A549 (cell line): ENCODE measurements around the gene FGD5. TPM values are rescaled to one million over a fixed set of nuclear protein-coding genes. Genes with fewer than 3 reads are reported as not detected.

ENCODE experiments used
- ATAC-seq, 2 experiments: fragments of 200-7000 bp in 1 of 2; fragments of >200 bp in 1 of 2; cut with Nextera tagmentation in 1 of 2; cut with Tn5 transposase in 1 of 2; 3 replicates each; pipeline versions ENCODE4 v1.8.0 to v1.9.1; 2018 to 2020; ENCODE audit warnings: mild to moderate bottlenecking in 1 of 2, moderate library complexity in 1 of 2
- CTCF ChIA-PET: fragments of 300-600 bp; sonication (Branson Sonifier 250); formaldehyde crosslinking; extraction: SDS; loops from one replicate; lab custom pipeline; 2021; ENCODE audit warnings: antibody characterized with exemption, inconsistent platforms; lab: Yijun Ruan, JAX
- POLR2A ChIA-PET: fragments of 350-600 bp; formaldehyde crosslinking; extraction: SDS; loops from one replicate; lab custom pipeline; 2021; ENCODE audit warnings: antibody characterized with exemption, inconsistent platforms; lab: Yijun Ruan, JAX
- DNase-seq, 2 experiments: peaks; one replicate each; pipeline versions ENCODE4 v3.0.0 to v3.0.0-alpha.2; 2011 to 2016; ENCODE audit warnings: low read depth in 1 of 2, low spot score in 1 of 2
- FAIRE-seq: peaks from 2 replicates; lab custom pipeline; 2011; peaks lifted over from hg19 to GRCh38; lab: Jason Lieb, UNC
- H3K27ac ChIP-seq, 2 experiments: fragments of >200 bp; sonication (Bioruptor Twin); formaldehyde crosslinking; 3 replicates each; pipeline ENCODE4 v1.5.1; 2016 to 2017
- H3K4me1 ChIP-seq: fragments of >200 bp; sonication (Bioruptor Twin); formaldehyde crosslinking; 3 replicates; pipeline ENCODE4 v1.6.1; 2016
- H3K4me2 ChIP-seq: fragments of >200 bp; sonication (Bioruptor Twin); formaldehyde crosslinking; 3 replicates; pipeline ENCODE4 v1.6.1; 2016
- H3K4me3 ChIP-seq: fragments of >200 bp; sonication (Bioruptor Twin); formaldehyde crosslinking; 3 replicates; pipeline ENCODE4 v1.5.1; 2016
- H3K9me3 ChIP-seq: fragments of >200 bp; sonication (Bioruptor Twin); formaldehyde crosslinking; 3 replicates; pipeline ENCODE4 v1.6.1; 2016
- CBX2 ChIP-seq: fragments of 200-600 bp; sonication (generic); IDR thresholded peaks from 2 replicates; pipeline ENCODE4 v1.6.1; 2016; ENCODE audit warnings: low read depth, mild to moderate bottlenecking, borderline replicate concordance
- CHD2 ChIP-seq: fragments of 150-350 bp; IDR thresholded peaks from 2 replicates; pipeline ENCODE4 v1.6.1; 2014; ENCODE audit warnings: low read length; ENCODE audit not compliant: partially characterized antibody
- EP300 ChIP-seq, 2 experiments: fragments of >200 bp; sonication (Bioruptor Twin); formaldehyde crosslinking; IDR thresholded peaks; 2 replicates in 1 of 2; 3 replicates in 1 of 2; pipeline ENCODE4 v1.6.1; 2016 to 2017
- ESRRA ChIP-seq: fragments of 150-350 bp; IDR thresholded peaks from 2 replicates; pipeline ENCODE4 v1.6.1; 2014; ENCODE audit warnings: mild to moderate bottlenecking, low read length, borderline replicate concordance
- HEYL ChIP-seq: fragments of 250-450 bp; sonication (Bioruptor Pico); IDR thresholded peaks from 2 replicates; pipeline ENCODE4 v1.8.0; 2021; ENCODE audit warnings: mild to moderate bottlenecking, moderate library complexity
- HOXA7 ChIP-seq: fragments of 250-450 bp; sonication (Bioruptor Pico); IDR thresholded peaks from 2 replicates; pipeline ENCODE4 v1.5.0; 2020; ENCODE audit warnings: mild to moderate bottlenecking, moderate library complexity
- HOXB13 ChIP-seq: fragments of 250-450 bp; sonication (Bioruptor Pico); IDR thresholded peaks from 2 replicates; pipeline ENCODE4 v1.5.0; 2020; ENCODE audit warnings: low read depth, mild to moderate bottlenecking, moderate library complexity
- JUN ChIP-seq, 2 experiments: fragments of >200 bp; sonication (Bioruptor Twin); formaldehyde crosslinking; IDR thresholded peaks; 2 replicates in 1 of 2; 3 replicates in 1 of 2; pipeline ENCODE4 v1.6.1; 2016 to 2017
- NR3C1 ChIP-seq: fragments of >200 bp; sonication (Bioruptor Twin); formaldehyde crosslinking; IDR thresholded peaks from 3 replicates; pipeline ENCODE4 v1.6.1; 2017
- PHF8 ChIP-seq: fragments of 200-600 bp; sonication (generic); IDR thresholded peaks from 2 replicates; pipeline ENCODE4 v1.6.1; 2016; ENCODE audit warnings: low read depth, mild to moderate bottlenecking, antibody characterized with exemption, moderate library complexity, borderline replicate concordance
- RAD21 ChIP-seq, 2 experiments: fragments of >200 bp in 1 of 2; sonication (Bioruptor Twin) in 1 of 2; formaldehyde crosslinking in 1 of 2; IDR thresholded peaks in 1 of 2; conservative IDR thresholded peaks in 1 of 2; 2 replicates in 1 of 2; 3 replicates in 1 of 2; pipeline ENCODE4 v1.6.1; 2012 to 2018; ENCODE audit warnings: inconsistent platforms in 1 of 2
- RNF2 ChIP-seq: fragments of 200-600 bp; sonication (generic); IDR thresholded peaks from 2 replicates; pipeline ENCODE4 v1.6.1; 2016; ENCODE audit warnings: low read depth, mild to moderate bottlenecking, antibody characterized with exemption, moderate library complexity, borderline replicate concordance
- ZC3H11A ChIP-seq: fragments of 450-650 bp; IDR thresholded peaks from 2 replicates; pipeline ENCODE4 v1.6.1; 2014; ENCODE audit warnings: antibody characterized with exemption, mild to moderate bottlenecking
- ZSCAN20 ChIP-seq: fragments of 250-450 bp; sonication (Bioruptor Pico); IDR thresholded peaks from 2 replicates; pipeline ENCODE4 v1.8.0; 2022; ENCODE audit warnings: mild to moderate bottlenecking, moderate library complexity
- WGBS: methylation state at CpG from one replicate; pipeline ENCODE4 v1.1.6; 2017; ENCODE audit errors: missing lambda C conversion rate; 5-methylcytosine and 5-hydroxymethylcytosine counted together
- polyA plus RNA-seq, 4 experiments: library from polyadenylated mRNA; depleted of rRNA in 3 of 4; stranded (reverse); fragments of >200 nt; fragmentation: RNase III in 1 of 4; extraction: RNeasy Plus Mini Kit Qiagen cat#74134 plus additional on column Dnase treatment in 1 of 4; gene quantifications; 2 replicates in 3 of 4; 3 replicates in 1 of 4; pipeline ENCODE4 v1.2.3, GENCODE V29; 2011 to 2017
- TF ChIP-seq, protein P1 (sequence below): fragments of 150-350 bp; IDR thresholded peaks from 2 replicates; pipeline ENCODE4 v1.6.1; 2014; ENCODE audit warnings: low read depth, mild to moderate bottlenecking, low read length
- TF ChIP-seq, protein P2 (sequence below): fragments of >200 bp; sonication (Bioruptor Twin); formaldehyde crosslinking; IDR thresholded peaks from 3 replicates; pipeline ENCODE4 v1.5.1; 2016
- TF ChIP-seq, protein P3 (sequence below): fragments of >200 bp; sonication (Bioruptor Twin); formaldehyde crosslinking; IDR thresholded peaks from 2 replicates; pipeline ENCODE4 v1.6.1; 2016
- TF ChIP-seq, protein P4 (sequence below): fragments of 250-450 bp; sonication (Bioruptor Pico); IDR thresholded peaks from 2 replicates; pipeline ENCODE4 v1.5.0; 2021; ENCODE audit warnings: mild to moderate bottlenecking, moderate library complexity, borderline replicate concordance

Gene FGD5
- polyA plus RNA-seq, 2 of the 4 experiments (the other 2 are of a cell fraction), result 0.16 TPM; not detected in 1

GRCh38 chr3:14885307-14885706 lies 66.5 kb downstream of the FGD5 start:
- ATAC-seq, result no peak
- WGBS, result 69% methylated on average over 13 of the region's 13 CpGs
- H3K4me1 ChIP-seq, result no peaks in the 10 kb centered on the region
- H3K4me2 ChIP-seq, result no peak overlapping the region
- H3K9me3 ChIP-seq, result no peaks in the 10 kb centered on the region
- POLR2A ChIA-PET, result no interaction called here
- no peak overlapping the region for H3K4me3 ChIP-seq
- TF ChIP-seq HOXA7 (no peak), EP300 (IDR thresholded peaks at IDR 0.05) (no peak), CBX2 (no peak), ESRRA (no peak), HEYL (CRISPR knock-in tag) (no peak), PHF8 (no peak), ZSCAN20 (no peak), HOXB13 (no peak), RNF2 (no peak)
- TF ChIP-seq, protein P1, sequence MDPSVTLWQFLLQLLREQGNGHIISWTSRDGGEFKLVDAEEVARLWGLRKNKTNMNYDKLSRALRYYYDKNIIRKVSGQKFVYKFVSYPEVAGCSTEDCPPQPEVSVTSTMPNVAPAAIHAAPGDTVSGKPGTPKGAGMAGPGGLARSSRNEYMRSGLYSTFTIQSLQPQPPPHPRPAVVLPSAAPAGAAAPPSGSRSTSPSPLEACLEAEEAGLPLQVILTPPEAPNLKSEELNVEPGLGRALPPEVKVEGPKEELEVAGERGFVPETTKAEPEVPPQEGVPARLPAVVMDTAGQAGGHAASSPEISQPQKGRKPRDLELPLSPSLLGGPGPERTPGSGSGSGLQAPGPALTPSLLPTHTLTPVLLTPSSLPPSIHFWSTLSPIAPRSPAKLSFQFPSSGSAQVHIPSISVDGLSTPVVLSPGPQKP, result no peak
- TF ChIP-seq, protein P2, sequence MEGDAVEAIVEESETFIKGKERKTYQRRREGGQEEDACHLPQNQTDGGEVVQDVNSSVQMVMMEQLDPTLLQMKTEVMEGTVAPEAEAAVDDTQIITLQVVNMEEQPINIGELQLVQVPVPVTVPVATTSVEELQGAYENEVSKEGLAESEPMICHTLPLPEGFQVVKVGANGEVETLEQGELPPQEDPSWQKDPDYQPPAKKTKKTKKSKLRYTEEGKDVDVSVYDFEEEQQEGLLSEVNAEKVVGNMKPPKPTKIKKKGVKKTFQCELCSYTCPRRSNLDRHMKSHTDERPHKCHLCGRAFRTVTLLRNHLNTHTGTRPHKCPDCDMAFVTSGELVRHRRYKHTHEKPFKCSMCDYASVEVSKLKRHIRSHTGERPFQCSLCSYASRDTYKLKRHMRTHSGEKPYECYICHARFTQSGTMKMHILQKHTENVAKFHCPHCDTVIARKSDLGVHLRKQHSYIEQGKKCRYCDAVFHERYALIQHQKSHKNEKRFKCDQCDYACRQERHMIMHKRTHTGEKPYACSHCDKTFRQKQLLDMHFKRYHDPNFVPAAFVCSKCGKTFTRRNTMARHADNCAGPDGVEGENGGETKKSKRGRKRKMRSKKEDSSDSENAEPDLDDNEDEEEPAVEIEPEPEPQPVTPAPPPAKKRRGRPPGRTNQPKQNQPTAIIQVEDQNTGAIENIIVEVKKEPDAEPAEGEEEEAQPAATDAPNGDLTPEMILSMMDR, result no peak
- FAIRE-seq, result no peak
- no peak for DNase-seq
- no peak overlapping the region for H3K27ac ChIP-seq
- CTCF ChIA-PET, result interaction anchor here (1.3 to 1.8 kb wide), 2 partner anchors 36 to 40 kb away, joined by 3 to 4 read pairs; no protein-coding TSS in a partner anchor

GRCh38 chr3:14886101-14886500 lies 67.3 kb downstream of the FGD5 start:
- H3K27ac ChIP-seq, result no peak overlapping the region
- DNase-seq, result no peak
- H3K4me2 ChIP-seq, result no peak overlapping the region
- no peaks in the 10 kb centered on the region for H3K4me1 ChIP-seq
- no peak overlapping the region for H3K4me3 ChIP-seq
- ChIA-PET CTCF (interaction anchor here (1.6 to 1.8 kb wide), 2 partner anchors 35 to 40 kb away, joined by 3 read pairs; no protein-coding TSS in a partner anchor), POLR2A (no interaction called here)
- TF ChIP-seq, protein P3, sequence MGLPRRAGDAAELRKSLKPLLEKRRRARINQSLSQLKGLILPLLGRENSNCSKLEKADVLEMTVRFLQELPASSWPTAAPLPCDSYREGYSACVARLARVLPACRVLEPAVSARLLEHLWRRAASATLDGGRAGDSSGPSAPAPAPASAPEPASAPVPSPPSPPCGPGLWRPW, result no peak
- TF ChIP-seq ZC3H11A, result no peak
- no peak for TF ChIP-seq NR3C1
- H3K9me3 ChIP-seq, result no peaks in the 10 kb centered on the region
- FAIRE-seq, result no peak
- WGBS, result 91% methylated on average over 3 of the region's 3 CpGs
- no peak for ATAC-seq

DNA sequence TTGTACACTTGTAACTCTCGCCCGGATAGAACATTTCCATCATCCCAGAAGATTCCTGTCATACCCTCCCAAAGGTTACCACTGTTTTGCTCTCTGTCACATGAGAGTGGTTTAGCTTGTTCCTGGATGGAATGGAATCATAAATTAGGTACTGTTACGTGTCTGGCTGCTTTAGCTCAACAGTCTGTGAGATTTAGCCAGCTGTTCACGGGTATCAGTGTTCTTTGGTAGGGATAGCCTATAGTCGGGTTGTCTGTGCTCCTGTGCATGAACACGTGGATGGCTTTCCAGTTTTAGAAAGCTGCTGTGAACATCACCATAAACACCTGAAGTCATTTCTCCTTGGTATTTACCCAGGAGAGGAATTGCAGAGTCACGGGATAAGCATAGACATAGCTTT lies 70.4 kb downstream of the FGD5 start:
- Histone ChIP-seq H3K9me3 (no peaks in the 10 kb centered on the region), H3K4me3 (no peak overlapping the region), H3K4me2 (no peak overlapping the region)
- WGBS, result 51% methylated on average over 7 of the region's 7 CpGs
- DNase-seq, result no peak
- TF ChIP-seq JUN (IDR thresholded peaks at IDR 0.05) (no peak), HEYL (CRISPR knock-in tag) (no peak), RAD21 (conservative IDR thresholded peaks at IDR 0.05 in 1 of 2, IDR thresholded peaks at IDR 0.05 in 1 of 2) (no peak), CHD2 (no peak)
- TF ChIP-seq, protein P3, result no peak
- TF ChIP-seq, protein P4, sequence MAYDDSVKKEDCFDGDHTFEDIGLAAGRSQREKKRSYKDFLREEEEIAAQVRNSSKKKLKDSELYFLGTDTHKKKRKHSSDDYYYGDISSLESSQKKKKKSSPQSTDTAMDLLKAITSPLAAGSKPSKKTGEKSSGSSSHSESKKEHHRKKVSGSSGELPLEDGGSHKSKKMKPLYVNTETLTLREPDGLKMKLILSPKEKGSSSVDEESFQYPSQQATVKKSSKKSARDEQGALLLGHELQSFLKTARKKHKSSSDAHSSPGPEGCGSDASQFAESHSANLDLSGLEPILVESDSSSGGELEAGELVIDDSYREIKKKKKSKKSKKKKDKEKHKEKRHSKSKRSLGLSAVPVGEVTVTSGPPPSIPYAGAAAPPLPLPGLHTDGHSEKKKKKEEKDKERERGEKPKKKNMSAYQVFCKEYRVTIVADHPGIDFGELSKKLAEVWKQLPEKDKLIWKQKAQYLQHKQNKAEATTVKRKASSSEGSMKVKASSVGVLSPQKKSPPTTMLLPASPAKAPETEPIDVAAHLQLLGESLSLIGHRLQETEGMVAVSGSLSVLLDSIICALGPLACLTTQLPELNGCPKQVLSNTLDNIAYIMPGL (CRISPR knock-in tag), result no peak
- TF ChIP-seq, all 56 proteins: peak for 0
- Histone ChIP-seq H3K27ac (no peak overlapping the region), H3K4me1 (no peaks in the 10 kb centered on the region)
- FAIRE-seq (no peak), ATAC-seq (no peak)
- ChIA-PET CTCF (interaction anchor here (0.6 to 3.5 kb wide), 7 partner anchors 9 to 1981 kb away, joined by 3 to 12 read pairs (median 3); no protein-coding TSS in a partner anchor), POLR2A (no interaction called here)
